Retinal pigment epithelial cell (primary cell): ENCODE measurements around the gene DSCAML1.

ENCODE experiments used
- DNase-seq: peaks from one replicate; pipeline ENCODE4 v3.0.0-alpha.2; 2010; ENCODE audit warnings: low read depth
- H3K4me3 ChIP-seq: 2 replicates; pipeline ENCODE4 v1.5.1; 2011; ENCODE audit warnings: mild to moderate bottlenecking, low read length, control low read depth, moderate library complexity
- CTCF ChIP-seq: conservative IDR thresholded peaks from 2 replicates; pipeline ENCODE4 v1.5.1; 2011; ENCODE audit warnings: low read depth, low read length, control low read depth, inconsistent platforms

The DSCAML1 gene

DNA sequence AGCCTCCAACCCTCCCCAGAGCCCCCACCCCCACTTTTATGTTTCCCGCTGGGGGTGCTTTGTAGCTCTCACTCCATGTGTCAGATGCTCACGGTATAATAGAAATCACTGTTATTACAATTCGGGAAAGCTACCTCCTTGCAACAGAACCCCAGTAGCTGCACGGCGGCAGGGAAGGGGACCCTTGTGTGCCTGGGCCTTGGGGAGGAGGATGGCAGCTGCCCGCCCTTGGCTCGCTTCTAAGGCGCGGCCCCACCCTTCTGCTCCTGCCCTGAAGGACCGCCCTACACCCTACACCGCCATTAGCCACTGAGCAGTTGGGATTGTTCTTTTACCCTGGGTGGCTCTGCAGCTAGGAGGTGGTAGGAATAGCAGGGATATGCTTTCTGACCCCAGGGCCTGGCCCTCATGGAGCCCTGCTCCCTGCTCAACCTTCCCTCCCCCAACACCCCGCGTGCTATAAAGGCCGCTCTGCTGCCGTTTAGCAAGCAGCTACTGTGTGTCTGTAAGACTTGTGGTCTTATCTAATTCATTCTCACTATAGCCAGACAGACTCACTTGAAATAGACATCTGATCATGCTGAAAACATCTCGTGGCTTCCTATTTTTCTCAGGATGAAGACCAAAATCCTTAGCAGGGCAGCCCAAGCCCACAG lies 249.7 kb downstream of the DSCAML1 start:
- no peak overlapping the region for H3K4me3 ChIP-seq
- no peak for DNase-seq
- no peak for TF ChIP-seq CTCF

GRCh38 chr11:117546431-117547194 lies 250.4 kb downstream of the DSCAML1 start:
- H3K4me3 ChIP-seq: no peak overlapping the region
- TF ChIP-seq CTCF: no peak
- no peak for DNase-seq

GRCh38 chr11:117545706-117546105 lies 251.3 kb downstream of the DSCAML1 start:
- no peak for TF ChIP-seq CTCF
- no peak for DNase-seq

GRCh38 chr11:117544130-117544800 lies 252.8 kb downstream of the DSCAML1 start:
- TF ChIP-seq CTCF: no peak
- H3K4me3 ChIP-seq: no peak overlapping the region
- DNase-seq: no peak

More at GRCh38 chr11:117545706-117546105, 251.3 kb downstream of the DSCAML1 start:
- H3K4me3 ChIP-seq: no peak overlapping the region

DNA sequence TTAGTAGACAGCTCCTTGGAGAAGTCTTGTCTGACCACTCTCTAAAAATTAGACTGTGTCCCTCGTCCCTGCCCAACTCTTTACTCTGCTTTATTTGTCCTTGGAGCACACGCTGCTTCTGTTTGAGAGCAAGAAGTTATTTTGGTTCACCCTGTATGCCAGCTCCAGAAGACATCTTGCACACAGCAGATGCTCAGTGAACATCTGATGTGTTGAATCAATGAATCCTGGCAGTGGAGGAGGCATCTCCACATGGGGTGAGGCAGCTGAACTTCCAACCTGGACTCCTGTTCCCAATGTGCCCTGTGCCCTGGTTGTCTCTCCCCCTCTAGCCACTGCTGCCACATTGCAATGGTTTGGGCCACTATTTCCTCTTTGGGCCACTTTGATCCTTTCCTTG lies 255.8 kb downstream of the DSCAML1 start:
- no peak overlapping the region for H3K4me3 ChIP-seq
- TF ChIP-seq CTCF: no peak
- DNase-seq: no peak

- DNase-seq: no peak
- no peak for TF ChIP-seq CTCF
- H3K4me3 ChIP-seq: no peak overlapping the region
Observed at GRCh38 chr11:117538263-117539135, 258.5 kb downstream of the DSCAML1 start.
